ENCODE data around the gene IFT88.

- no peak for TF ChIP-seq CTCF (conservative IDR thresholded peaks at IDR 0.05 in 1 of 2, IDR thresholded peaks at IDR 0.05 in 1 of 2; ENCODE audit: extremely low read depth in 1 of 2, insufficient read depth in 1 of 2, low read depth in 1 of 2, low read length in 2 of 2)
- no peak for TF ChIP-seq EZH2 (IDR thresholded peaks at IDR 0.05; ENCODE audit: borderline replicate concordance, low read length)
Measured at GRCh38 chr13:20594280-20594679, 27.3 kb downstream of the IFT88 start.

All from mammary epithelial cell (primary cell).